Skeletal muscle tissue (tissue), 4 donors: ENCODE measurements around the gene PDIA6. TPM values are rescaled to one million over a fixed set of nuclear protein-coding genes. Genes with fewer than 3 reads are reported as not detected.

Experiments
- H3K27ac ChIP-seq: one replicate; pipeline ENCODE4 v1.7.0; 2013; ENCODE audit warnings: mild to moderate bottlenecking, low read depth, low read length, inconsistent platforms
- H3K27me3 ChIP-seq, 3 donors: one replicate each; pipeline ENCODE4 v1.7.0; 2013; ENCODE audit warnings: low read length in 3 of 3; ENCODE audit not compliant: control insufficient read depth in 3 of 3, insufficient read depth in 3 of 3
- H3K36me3 ChIP-seq, 3 donors: one replicate each; pipeline ENCODE4 v1.7.0; 2013; ENCODE audit warnings: low read length in 3 of 3; ENCODE audit not compliant: control insufficient read depth in 3 of 3, insufficient read depth in 3 of 3
- H3K4me1 ChIP-seq, 3 donors: one replicate each; pipeline ENCODE4 v1.7.0; 2013; ENCODE audit warnings: low read length in 3 of 3, mild to moderate bottlenecking in 3 of 3; ENCODE audit not compliant: control insufficient read depth in 3 of 3, insufficient read depth in 3 of 3
- H3K4me3 ChIP-seq, 3 donors: one replicate each; pipeline ENCODE4 v1.7.0; 2013; ENCODE audit warnings: low read length in 3 of 3
- H3K9ac ChIP-seq, 3 donors: one replicate each; pipeline ENCODE4 v1.7.0; 2013; ENCODE audit warnings: low read length in 3 of 3, mild to moderate bottlenecking in 3 of 3, moderate library complexity in 2 of 3, low read depth in 1 of 3
- H3K9me3 ChIP-seq, 3 donors: one replicate each; pipeline ENCODE4 v1.7.0; 2013; ENCODE audit warnings: low read length in 3 of 3; ENCODE audit not compliant: control insufficient read depth in 3 of 3
- total RNA-seq: library from RNA; depleted of rRNA; stranded (reverse); fragments of >200 nt; gene quantifications from one replicate; pipeline ENCODE4 v1.2.3, GENCODE V29; 2014
- donor health status: Osteomylitis.

The PDIA6 gene
- total RNA-seq, 1 donor from 2014 or later, result 138 TPM

GRCh38 chr2:10833021-10833420, 20.4 kb upstream of the PDIA6 start:
- H3K9me3 ChIP-seq, result no peaks in the 10 kb centered on the region
- H3K9ac ChIP-seq, result no peak overlapping the region
- H3K27me3 ChIP-seq, result peaks cover 18 to 42% (median 36%) of the 10 kb centered on the region in 3 donors
- no peaks in the 10 kb centered on the region for H3K36me3 ChIP-seq
- H3K27ac ChIP-seq, result no peak overlapping the region
- H3K4me3 ChIP-seq, result no peak overlapping the region
- peaks cover 0 to 5% (median 0%) of the 10 kb centered on the region in 3 donors for H3K4me1 ChIP-seq

- Histone ChIP-seq H3K27ac (no peak overlapping the region), H3K9me3 (no peaks in the 10 kb centered on the region), H3K9ac (no peak overlapping the region), H3K4me3 (peak overlapping the region in 1 of 3 donors; percentile 22), H3K27me3 (peaks cover 18 to 38% (median 36%) of the 10 kb centered on the region in 3 donors), H3K36me3 (no peaks in the 10 kb centered on the region), H3K4me1 (peaks cover 0 to 5% (median 0%) of the 10 kb centered on the region in 3 donors)
Observed at GRCh38 chr2:10832203-10832936, 19.8 kb upstream of the PDIA6 start.

- peaks cover 18 to 38% (median 37%) of the 10 kb centered on the region in 3 donors for H3K27me3 ChIP-seq
- H3K9me3 ChIP-seq, result no peaks in the 10 kb centered on the region
Observed at GRCh38 chr2:10831400-10831985, 18.9 kb upstream of the PDIA6 start.

GRCh38 chr2:10830641-10831399, 18.2 kb upstream of the PDIA6 start:
- Histone ChIP-seq H3K9ac (no peak overlapping the region), H3K4me1 (peaks cover 0 to 5% (median 0%) of the 10 kb centered on the region in 3 donors), H3K36me3 (no peaks in the 10 kb centered on the region), H3K9me3 (no peaks in the 10 kb centered on the region), H3K27me3 (peaks cover 18 to 38% (median 38%) of the 10 kb centered on the region in 3 donors), H3K4me3 (no peak overlapping the region), H3K27ac (no peak overlapping the region)

More at GRCh38 chr2:10831400-10831985, 18.9 kb upstream of the PDIA6 start:
- Histone ChIP-seq H3K9ac (no peak overlapping the region), H3K27ac (no peak overlapping the region), H3K4me1 (peaks cover 0 to 5% (median 0%) of the 10 kb centered on the region in 3 donors), H3K36me3 (no peaks in the 10 kb centered on the region), H3K4me3 (no peak overlapping the region)

GRCh38 chr2:10830203-10830602, 17.6 kb upstream of the PDIA6 start:
- H3K4me3 ChIP-seq, result no peak overlapping the region
- no peaks in the 10 kb centered on the region for H3K9me3 ChIP-seq
- H3K27me3 ChIP-seq, result peaks cover 18 to 38% (median 38%) of the 10 kb centered on the region in 3 donors
- H3K36me3 ChIP-seq, result no peaks in the 10 kb centered on the region
- H3K27ac ChIP-seq, result no peak overlapping the region
- peaks cover 0 to 3% (median 0%) of the 10 kb centered on the region in 3 donors for H3K4me1 ChIP-seq
- no peak overlapping the region for H3K9ac ChIP-seq

GRCh38 chr2:10829299-10829698, 16.7 kb upstream of the PDIA6 start:
- Histone ChIP-seq H3K36me3 (no peaks in the 10 kb centered on the region), H3K9me3 (no peaks in the 10 kb centered on the region), H3K9ac (no peak overlapping the region), H3K27me3 (peaks cover 18 to 39% (median 38%) of the 10 kb centered on the region in 3 donors), H3K4me1 (peaks cover 0 to 3% (median 0%) of the 10 kb centered on the region in 3 donors), H3K27ac (no peak overlapping the region), H3K4me3 (no peak overlapping the region)

GRCh38 chr2:10828346-10828745, 15.8 kb upstream of the PDIA6 start:
- H3K4me1 ChIP-seq, result peaks cover 0 to 3% (median 0%) of the 10 kb centered on the region in 3 donors
- H3K9ac ChIP-seq, result no peak overlapping the region
- no peaks in the 10 kb centered on the region for H3K9me3 ChIP-seq
- H3K27ac ChIP-seq, result no peak overlapping the region
- no peaks in the 10 kb centered on the region for H3K36me3 ChIP-seq
- H3K4me3 ChIP-seq, result no peak overlapping the region
- H3K27me3 ChIP-seq, result peaks cover 18 to 45% (median 38%) of the 10 kb centered on the region in 3 donors

GRCh38 chr2:10826625-10827024, 14.0 kb upstream of the PDIA6 start:
- Histone ChIP-seq H3K9ac (no peak overlapping the region), H3K4me3 (no peak overlapping the region), H3K4me1 (no peaks in the 10 kb centered on the region), H3K9me3 (no peaks in the 10 kb centered on the region), H3K27me3 (peaks cover 13 to 32% (median 30%) of the 10 kb centered on the region in 3 donors), H3K27ac (no peak overlapping the region), H3K36me3 (no peaks in the 10 kb centered on the region)

- H3K27ac ChIP-seq, result no peak overlapping the region
- no peaks in the 10 kb centered on the region for H3K4me1 ChIP-seq
- H3K9ac ChIP-seq, result no peak overlapping the region
- H3K27me3 ChIP-seq, result peaks cover 7 to 26% (median 24%) of the 10 kb centered on the region in 3 donors
- H3K4me3 ChIP-seq, result no peak overlapping the region
- no peaks in the 10 kb centered on the region for H3K36me3 ChIP-seq
- H3K9me3 ChIP-seq, result no peaks in the 10 kb centered on the region
Observed at GRCh38 chr2:10826026-10826425, 13.4 kb upstream of the PDIA6 start.
